Calu3 (cell line): ENCODE results near the gene LRP3. TPM values are rescaled to one million over a fixed set of nuclear protein-coding genes. Genes with fewer than 3 reads are reported as not detected.
"Not testable (repeated sequence)": the region's sequence is repeated elsewhere in the genome, so short reads cannot be mapped to it uniquely, and the experiment has no call there.

Experiments used
- BruUV-seq: library from RNA; stranded (reverse); fragments of 400-500 nt; replicated peaks from 2 replicates; lab custom pipeline; 2021; lab: Mats Ljungman, UMichigan
- CTCF ChIA-PET: fragments of 300-600 bp; sonication (Branson Sonifier 250); formaldehyde crosslinking; loops from one replicate; lab custom pipeline; 2022; ENCODE audit warnings: antibody characterized with exemption; lab: Charles Lee
- DNase-seq: peaks from one replicate; pipeline ENCODE4 v3.0.0; 2022
- H3K27ac Mint-ChIP-seq: one replicate; pipeline ENCODE4 v1.8.0; 2022; ENCODE audit warnings: mixed read lengths; ENCODE audit not compliant: unreplicated experiment
- H3K27me3 Mint-ChIP-seq: one replicate; pipeline ENCODE4 v1.8.0; 2022; ENCODE audit warnings: mixed read lengths; ENCODE audit not compliant: unreplicated experiment
- H3K36me3 Mint-ChIP-seq: one replicate; pipeline ENCODE4 v1.8.0; 2022; ENCODE audit warnings: mild to moderate bottlenecking, moderate library complexity, mixed read lengths; ENCODE audit not compliant: insufficient read depth, unreplicated experiment
- H3K4me1 Mint-ChIP-seq: one replicate; pipeline ENCODE4 v1.8.0; 2022; ENCODE audit warnings: mild to moderate bottlenecking, low read depth, mixed read lengths; ENCODE audit not compliant: unreplicated experiment
- H3K4me3 Mint-ChIP-seq: one replicate; pipeline ENCODE4 v1.8.0; 2022; ENCODE audit warnings: mild to moderate bottlenecking, low read depth, moderate library complexity, mixed read lengths; ENCODE audit not compliant: unreplicated experiment
- H3K9me3 Mint-ChIP-seq: one replicate; pipeline ENCODE4 v1.8.0; 2022; ENCODE audit warnings: low read depth, mixed read lengths; ENCODE audit not compliant: unreplicated experiment
- intact Hi-C: fragments of 100-400 bp; cut with micrococcal nuclease; formaldehyde crosslinking; loops from one replicate; pipeline ENCODE4 v1.10.0; 2022; ENCODE audit not compliant: unreplicated experiment
- total RNA-seq: library from RNA; stranded (reverse); gene quantifications from 2 replicates; pipeline ENCODE4 v1.2.3, GENCODE V29; 2022
- TF ChIP-seq, protein P1 (sequence below): fragments of 200-600 bp; IDR thresholded peaks from one replicate; pipeline ENCODE4 v1.8.0; 2022; ENCODE audit warnings: antibody characterized with exemption; ENCODE audit not compliant: unreplicated experiment

LRP3 gene
- total RNA-seq, 1 experiment from 2014 or later: 0.59 TPM

DNA sequence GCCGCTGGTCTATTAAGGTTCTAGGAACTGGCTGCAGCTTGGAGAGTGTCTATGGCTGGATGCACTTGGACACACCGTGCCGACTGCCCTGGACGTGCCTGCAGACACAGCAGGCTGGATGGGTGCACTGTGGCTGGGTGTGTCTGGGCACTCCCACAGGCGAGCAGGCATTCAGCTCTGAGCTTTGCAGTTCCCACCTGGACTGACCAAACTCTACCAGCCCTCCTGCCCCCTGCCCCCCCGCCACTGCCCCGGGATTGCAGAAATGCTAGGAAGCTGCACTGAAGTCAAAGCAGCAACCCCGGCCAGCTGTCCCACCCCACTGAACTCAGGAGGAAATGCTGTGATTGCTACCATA lies 7.0 kb upstream of the LRP3 start:
- Mint-ChIP-seq H3K27me3 (peaks cover 32% of the 10 kb centered on the region), H3K4me3 (no peak overlapping the region), H3K9me3 (no peaks in the 10 kb centered on the region), H3K36me3 (no peaks in the 10 kb centered on the region), H3K27ac (no peak overlapping the region), H3K4me1 (no peaks in the 10 kb centered on the region)
- no peak for DNase-seq
- intact Hi-C loops: no loop called here
- no TSS peak for BruUV-seq
- CTCF ChIA-PET: no interaction called here
- TF ChIP-seq, protein P1, sequence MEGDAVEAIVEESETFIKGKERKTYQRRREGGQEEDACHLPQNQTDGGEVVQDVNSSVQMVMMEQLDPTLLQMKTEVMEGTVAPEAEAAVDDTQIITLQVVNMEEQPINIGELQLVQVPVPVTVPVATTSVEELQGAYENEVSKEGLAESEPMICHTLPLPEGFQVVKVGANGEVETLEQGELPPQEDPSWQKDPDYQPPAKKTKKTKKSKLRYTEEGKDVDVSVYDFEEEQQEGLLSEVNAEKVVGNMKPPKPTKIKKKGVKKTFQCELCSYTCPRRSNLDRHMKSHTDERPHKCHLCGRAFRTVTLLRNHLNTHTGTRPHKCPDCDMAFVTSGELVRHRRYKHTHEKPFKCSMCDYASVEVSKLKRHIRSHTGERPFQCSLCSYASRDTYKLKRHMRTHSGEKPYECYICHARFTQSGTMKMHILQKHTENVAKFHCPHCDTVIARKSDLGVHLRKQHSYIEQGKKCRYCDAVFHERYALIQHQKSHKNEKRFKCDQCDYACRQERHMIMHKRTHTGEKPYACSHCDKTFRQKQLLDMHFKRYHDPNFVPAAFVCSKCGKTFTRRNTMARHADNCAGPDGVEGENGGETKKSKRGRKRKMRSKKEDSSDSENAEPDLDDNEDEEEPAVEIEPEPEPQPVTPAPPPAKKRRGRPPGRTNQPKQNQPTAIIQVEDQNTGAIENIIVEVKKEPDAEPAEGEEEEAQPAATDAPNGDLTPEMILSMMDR: no peak

GRCh38 chr19:33189453-33189852 lies 4.7 kb upstream of the LRP3 start:
- Mint-ChIP-seq H3K36me3 (peaks cover 5% of the 10 kb centered on the region), H3K27me3 (peaks cover 53% of the 10 kb centered on the region), H3K27ac (no peak overlapping the region), H3K4me3 (no peak overlapping the region), H3K9me3 (no peaks in the 10 kb centered on the region), H3K4me1 (no peaks in the 10 kb centered on the region)
- intact Hi-C loops: no loop called here
- BruUV-seq: no TSS peak
- TF ChIP-seq, protein P1: no peak
- DNase-seq: no peak
- CTCF ChIA-PET: no interaction called here

DNA sequence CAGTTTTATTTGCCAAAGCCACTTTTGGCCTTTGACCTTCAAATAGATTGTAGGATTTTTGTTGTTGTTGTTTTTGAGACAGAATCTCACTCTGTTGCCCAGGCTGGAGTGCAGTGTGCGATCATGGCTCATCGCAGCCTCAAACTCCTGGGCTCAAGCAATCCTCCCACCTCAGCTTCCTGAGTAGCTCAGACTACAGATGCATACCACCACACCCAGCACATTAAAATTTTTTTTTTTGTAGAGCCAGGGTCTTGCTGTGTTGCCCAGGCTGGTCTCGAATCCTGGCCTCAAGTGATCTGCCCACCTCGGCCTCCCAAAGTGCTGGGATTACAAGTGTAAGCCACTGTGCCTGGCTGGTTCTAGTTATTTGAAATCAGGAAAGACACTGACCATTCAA lies 3.0 kb upstream of the LRP3 start:
- H3K36me3 Mint-ChIP-seq, H3K9me3 Mint-ChIP-seq, H3K4me3 Mint-ChIP-seq, BruUV-seq, DNase-seq, CTCF ChIA-PET, intact Hi-C loops, H3K27ac Mint-ChIP-seq, H3K4me1 Mint-ChIP-seq: not testable (repeated sequence)
- H3K27me3 Mint-ChIP-seq: peaks cover 62% of the 10 kb centered on the region

GRCh38 chr19:33191501-33191900 lies 2.6 kb upstream of the LRP3 start:
- DNase-seq: no peak
- CTCF ChIA-PET: interaction anchor here (0.5 kb wide), 1 partner anchor 335 kb away, joined by 6 read pairs; no protein-coding TSS in a partner anchor
- BruUV-seq: no TSS peak
- H3K27me3 Mint-ChIP-seq: peaks cover 66% of the 10 kb centered on the region
- H3K27ac Mint-ChIP-seq: no peak overlapping the region
- peaks cover 5% of the 10 kb centered on the region for H3K36me3 Mint-ChIP-seq
- H3K9me3 Mint-ChIP-seq: no peaks in the 10 kb centered on the region
- intact Hi-C loops: no loop called here
- TF ChIP-seq, protein P1: no peak
- H3K4me3 Mint-ChIP-seq: no peak overlapping the region
- H3K4me1 Mint-ChIP-seq: no peaks in the 10 kb centered on the region

DNA sequence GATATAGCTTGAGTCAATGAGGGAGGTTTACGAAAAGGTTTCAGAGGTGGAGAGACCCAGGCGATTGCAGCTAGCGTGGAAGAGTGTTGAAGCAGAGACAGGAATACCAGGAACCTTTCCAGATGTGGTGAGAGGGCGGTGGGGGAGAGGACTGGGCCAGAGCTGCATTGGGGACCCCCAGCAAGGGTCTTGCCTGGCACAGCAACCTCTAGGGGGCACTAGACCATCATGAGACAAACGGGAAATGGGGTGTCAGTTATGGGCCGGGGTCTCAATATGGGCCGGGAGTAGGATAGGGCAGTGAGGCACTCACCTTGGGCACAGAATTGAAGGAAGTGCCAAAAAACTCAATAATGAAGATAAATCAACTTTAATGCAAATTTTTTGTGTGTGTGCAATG lies 2.1 kb upstream of the LRP3 start:
- no peak for DNase-seq
- peaks cover 72% of the 10 kb centered on the region for H3K27me3 Mint-ChIP-seq
- intact Hi-C loops: no loop called here
- TF ChIP-seq, protein P1: no peak
- no peak overlapping the region for H3K4me3 Mint-ChIP-seq
- no TSS peak for BruUV-seq
- no peak overlapping the region for H3K27ac Mint-ChIP-seq
- no peaks in the 10 kb centered on the region for H3K4me1 Mint-ChIP-seq
- H3K36me3 Mint-ChIP-seq: peaks cover 5% of the 10 kb centered on the region
- CTCF ChIA-PET: interaction anchor here (0.5 kb wide), 1 partner anchor 336 kb away, joined by 6 read pairs; no protein-coding TSS in a partner anchor
- H3K9me3 Mint-ChIP-seq: no peaks in the 10 kb centered on the region
